SK-N-SH (cell line): ENCODE data around the gene SMAD3. TPM values are rescaled to one million over a fixed set of nuclear protein-coding genes. Genes with fewer than 3 reads are reported as not detected.

Experiments
- CTCF ChIA-PET: fragments of 300-600, 350-600 bp; formaldehyde crosslinking; extraction: SDS; loops from one replicate; lab custom pipeline; 2021; lab: Yijun Ruan, JAX
- POLR2A ChIA-PET: fragments of 350-600 bp; sonication (Branson Sonifier 250); formaldehyde crosslinking; extraction: SDS; loops from one replicate; lab custom pipeline; 2020; ENCODE audit warnings: antibody characterized with exemption, inconsistent platforms; lab: Yijun Ruan, JAX
- DNase-seq: peaks from one replicate; pipeline ENCODE4 v3.0.0; 2012
- H2AFZ ChIP-seq: fragments of 200-600 bp; sonication (generic); 2 replicates; pipeline ENCODE4 v1.8.1; 2016; ENCODE audit warnings: antibody characterized with exemption, mild to moderate bottlenecking, low read depth
- H3F3A ChIP-seq: fragments of 200-600 bp; sonication (generic); replicated peaks from 2 replicates; pipeline ENCODE3; 2016; ENCODE audit warnings: antibody characterized with exemption, mild to moderate bottlenecking; ENCODE audit not compliant: insufficient read depth
- H3K27ac ChIP-seq, 2 experiments: fragments of 200-500 bp in 1 of 2; fragments of 200-600 bp in 1 of 2; sonication (Bioruptor generic) in 1 of 2; sonication (generic), shearing (Covaris generic) in 1 of 2; 2 replicates each; pipeline versions ENCODE4 v1.5.1 to v1.6.1; 2014 to 2016; ENCODE audit warnings: low read depth in 2 of 2, inconsistent platforms in 1 of 2, low read length in 1 of 2, mild to moderate bottlenecking in 1 of 2, mixed read lengths in 1 of 2
- H3K27me3 ChIP-seq: fragments of 200-600 bp; sonication (generic), shearing (Covaris generic); 2 replicates; pipeline ENCODE4 v1.6.1; 2016; ENCODE audit warnings: mixed run types; ENCODE audit not compliant: insufficient read depth
- H3K36me3 ChIP-seq, 2 experiments: fragments of 200-500 bp in 1 of 2; fragments of 200-600 bp in 1 of 2; sonication (Bioruptor generic) in 1 of 2; sonication (generic) in 1 of 2; replicated peaks in 1 of 2; 2 replicates each; pipeline versions ENCODE3 to v1.5.1; 2014 to 2016; ENCODE audit warnings: low read length in 1 of 2, mild to moderate bottlenecking in 1 of 2; ENCODE audit not compliant: insufficient read depth in 2 of 2, control insufficient read depth in 1 of 2
- H3K4me1 ChIP-seq, 2 experiments: fragments of 200-500 bp in 1 of 2; fragments of 200-600 bp in 1 of 2; sonication (Bioruptor generic) in 1 of 2; sonication (generic), shearing (Covaris generic) in 1 of 2; 2 replicates each; pipeline versions ENCODE4 v1.5.1 to v1.6.1; 2014 to 2016; ENCODE audit warnings: low read depth in 1 of 2, low read length in 1 of 2, mixed run types in 1 of 2; ENCODE audit not compliant: insufficient read depth in 2 of 2, control insufficient read depth in 1 of 2
- H3K4me2 ChIP-seq: fragments of 200-600 bp; sonication (generic), shearing (Covaris generic); 2 replicates; pipeline ENCODE4 v1.6.1; 2017; ENCODE audit warnings: mixed run types
- H3K4me3 ChIP-seq, 2 experiments: fragments of 200-500 bp in 1 of 2; fragments of 200-600 bp in 1 of 2; sonication (Bioruptor generic) in 1 of 2; sonication (generic), shearing (Covaris generic) in 1 of 2; 2 replicates each; pipeline versions ENCODE4 v1.5.1 to v1.8.1; 2014 to 2016; ENCODE audit warnings: low read depth in 2 of 2, inconsistent platforms in 1 of 2, low read length in 1 of 2, mild to moderate bottlenecking in 1 of 2, mixed read lengths in 1 of 2, moderate library complexity in 1 of 2
- H3K79me2 ChIP-seq: fragments of 200-600 bp; sonication (generic); 2 replicates; pipeline ENCODE4 v1.8.1; 2017; ENCODE audit warnings: mild to moderate bottlenecking; ENCODE audit not compliant: insufficient read depth
- H3K9ac ChIP-seq: fragments of 200-600 bp; sonication (generic); 2 replicates; pipeline ENCODE4 v1.6.1; 2017; ENCODE audit warnings: mixed run types
- H3K9me2 ChIP-seq: fragments of 200-600 bp; sonication (generic); 2 replicates; pipeline ENCODE4 v1.6.1; 2017; ENCODE audit warnings: mixed run types
- H3K9me3 ChIP-seq: fragments of 200-600 bp; sonication (generic); 2 replicates; pipeline ENCODE4 v1.6.1; 2017; ENCODE audit warnings: mixed run types, mild to moderate bottlenecking, moderate library complexity
- H4K20me1 ChIP-seq: fragments of 200-600 bp; sonication (generic); 2 replicates; pipeline ENCODE4 v1.6.1; 2017; ENCODE audit warnings: mild to moderate bottlenecking, mixed run types; ENCODE audit not compliant: insufficient read depth
- CHD2 ChIP-seq: fragments of 150-350 bp; IDR thresholded peaks from 2 replicates; pipeline ENCODE4 v1.6.1; 2018; ENCODE audit warnings: low read length; ENCODE audit not compliant: partially characterized antibody
- EZH2phosphoT487 ChIP-seq: fragments of 200-600 bp; sonication (generic); IDR thresholded peaks from 2 replicates; pipeline ENCODE4 v1.6.1; 2017; ENCODE audit warnings: low read depth, mixed run types, mild to moderate bottlenecking, antibody characterized with exemption, moderate library complexity, borderline replicate concordance
- FOXM1 ChIP-seq: IDR thresholded peaks from 2 replicates; pipeline ENCODE4 v1.4.0; 2012; ENCODE audit warnings: low read depth, mild to moderate bottlenecking
- GABPA ChIP-seq: IDR thresholded peaks from 2 replicates; pipeline ENCODE4 v1.4.0; 2012; ENCODE audit warnings: low read depth, mild to moderate bottlenecking
- JUND ChIP-seq: IDR thresholded peaks from 2 replicates; pipeline ENCODE4 v1.4.0; 2012
- MAX ChIP-seq: IDR thresholded peaks from 2 replicates; pipeline ENCODE4 v1.4.0; 2012; ENCODE audit warnings: low read depth
- MXI1 ChIP-seq: IDR thresholded peaks from 2 replicates; pipeline ENCODE4 v1.6.1; 2012; ENCODE audit warnings: mild to moderate bottlenecking, low read depth, low read length, improper control_type of control experiment
- NRF1 ChIP-seq: IDR thresholded peaks from 2 replicates; pipeline ENCODE4 v1.6.1; 2012; ENCODE audit warnings: low read depth, mild to moderate bottlenecking, low read length
- PBX3 ChIP-seq: IDR thresholded peaks from 2 replicates; pipeline ENCODE4; 2012
- POLR2AphosphoS5 ChIP-seq: IDR thresholded peaks from 2 replicates; pipeline ENCODE4 v1.6.1; 2012; ENCODE audit warnings: low read depth, low read length
- SIN3A ChIP-seq: IDR thresholded peaks from 2 replicates; pipeline ENCODE4 v1.6.1; 2012; ENCODE audit warnings: low read depth, mild to moderate bottlenecking, low read length, moderate library complexity, borderline replicate concordance
- SMC3 ChIP-seq: IDR thresholded peaks from 2 replicates; pipeline ENCODE4 v1.6.1; 2012; ENCODE audit warnings: low read depth, low read length, improper control_type of control experiment
- TAF1 ChIP-seq: IDR thresholded peaks from 2 replicates; pipeline ENCODE4 v1.6.1; 2012; ENCODE audit warnings: low read depth, mild to moderate bottlenecking, low read length, moderate library complexity, borderline replicate concordance
- YY1 ChIP-seq: IDR thresholded peaks from 2 replicates; pipeline ENCODE4 v1.4.0; 2012; ENCODE audit warnings: low read depth, mild to moderate bottlenecking
- WGBS: methylation state at CpG from one replicate; pipeline ENCODE4 v1.1.6; 2017; ENCODE audit warnings: low lambda C conversion rate; 5-methylcytosine and 5-hydroxymethylcytosine counted together
- polyA plus RNA-seq, 3 experiments: library from polyadenylated mRNA; depleted of rRNA; stranded (reverse); fragments of >200 nt; gene quantifications; 2 replicates each; pipeline ENCODE4 v1.2.3, GENCODE V29; 2012
- TF ChIP-seq, protein P1 (sequence below): IDR thresholded peaks from 2 replicates; pipeline ENCODE4 v1.4.0; 2012; ENCODE audit warnings: low read depth, borderline replicate concordance
- TF ChIP-seq, protein P2 (sequence below): fragments of 200-600 bp; sonication (generic); IDR thresholded peaks from 2 replicates; pipeline ENCODE4 v1.6.1; 2017; ENCODE audit warnings: antibody characterized with exemption, mild to moderate bottlenecking, moderate library complexity
- TF ChIP-seq, protein P3 (sequence below): fragments of 150-350 bp; IDR thresholded peaks from 2 replicates; pipeline ENCODE4 v1.6.1; 2017; ENCODE audit warnings: antibody characterized with exemption, low read length, low read depth, borderline replicate concordance
- TF ChIP-seq, protein P4 (sequence below): IDR thresholded peaks from 2 replicates; pipeline ENCODE4 v1.6.1; 2012; ENCODE audit warnings: mild to moderate bottlenecking, low read depth, low read length, moderate library complexity
- TF ChIP-seq, protein P5 (sequence below): fragments of 150-350 bp; IDR thresholded peaks from 2 replicates; pipeline ENCODE4 v1.6.1; 2016; ENCODE audit warnings: mild to moderate bottlenecking, low read depth, low read length

The SMAD3 gene
- polyA plus RNA-seq, 1 of the 3 experiments (the other 2 are of a cell fraction), result 19.5 TPM

GRCh38 chr15:67092752-67093503, 27.5 kb downstream of the SMAD3 start:
- Histone ChIP-seq H3K36me3 (peaks cover 0 to 3% of the 10 kb centered on the region in 2 experiments), H3F3A (peaks cover 24% of the 10 kb centered on the region), H3K27me3 (no peaks in the 10 kb centered on the region)
- TF ChIP-seq MXI1 (no peak), GABPA (no peak), FOXM1 (no peak), SMC3 (no peak), SIN3A (no peak), EZH2phosphoT487 (no peak), JUND (no peak), POLR2AphosphoS5 (no peak), YY1 (no peak), MAX (no peak), TAF1 (no peak), NRF1 (no peak), PBX3 (no peak), CHD2 (no peak)
- TF ChIP-seq, protein P1, sequence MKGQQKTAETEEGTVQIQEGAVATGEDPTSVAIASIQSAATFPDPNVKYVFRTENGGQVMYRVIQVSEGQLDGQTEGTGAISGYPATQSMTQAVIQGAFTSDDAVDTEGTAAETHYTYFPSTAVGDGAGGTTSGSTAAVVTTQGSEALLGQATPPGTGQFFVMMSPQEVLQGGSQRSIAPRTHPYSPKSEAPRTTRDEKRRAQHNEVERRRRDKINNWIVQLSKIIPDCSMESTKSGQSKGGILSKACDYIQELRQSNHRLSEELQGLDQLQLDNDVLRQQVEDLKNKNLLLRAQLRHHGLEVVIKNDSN, result no peak
- TF ChIP-seq, protein P2, sequence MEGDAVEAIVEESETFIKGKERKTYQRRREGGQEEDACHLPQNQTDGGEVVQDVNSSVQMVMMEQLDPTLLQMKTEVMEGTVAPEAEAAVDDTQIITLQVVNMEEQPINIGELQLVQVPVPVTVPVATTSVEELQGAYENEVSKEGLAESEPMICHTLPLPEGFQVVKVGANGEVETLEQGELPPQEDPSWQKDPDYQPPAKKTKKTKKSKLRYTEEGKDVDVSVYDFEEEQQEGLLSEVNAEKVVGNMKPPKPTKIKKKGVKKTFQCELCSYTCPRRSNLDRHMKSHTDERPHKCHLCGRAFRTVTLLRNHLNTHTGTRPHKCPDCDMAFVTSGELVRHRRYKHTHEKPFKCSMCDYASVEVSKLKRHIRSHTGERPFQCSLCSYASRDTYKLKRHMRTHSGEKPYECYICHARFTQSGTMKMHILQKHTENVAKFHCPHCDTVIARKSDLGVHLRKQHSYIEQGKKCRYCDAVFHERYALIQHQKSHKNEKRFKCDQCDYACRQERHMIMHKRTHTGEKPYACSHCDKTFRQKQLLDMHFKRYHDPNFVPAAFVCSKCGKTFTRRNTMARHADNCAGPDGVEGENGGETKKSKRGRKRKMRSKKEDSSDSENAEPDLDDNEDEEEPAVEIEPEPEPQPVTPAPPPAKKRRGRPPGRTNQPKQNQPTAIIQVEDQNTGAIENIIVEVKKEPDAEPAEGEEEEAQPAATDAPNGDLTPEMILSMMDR, result no peak
- TF ChIP-seq, protein P3, sequence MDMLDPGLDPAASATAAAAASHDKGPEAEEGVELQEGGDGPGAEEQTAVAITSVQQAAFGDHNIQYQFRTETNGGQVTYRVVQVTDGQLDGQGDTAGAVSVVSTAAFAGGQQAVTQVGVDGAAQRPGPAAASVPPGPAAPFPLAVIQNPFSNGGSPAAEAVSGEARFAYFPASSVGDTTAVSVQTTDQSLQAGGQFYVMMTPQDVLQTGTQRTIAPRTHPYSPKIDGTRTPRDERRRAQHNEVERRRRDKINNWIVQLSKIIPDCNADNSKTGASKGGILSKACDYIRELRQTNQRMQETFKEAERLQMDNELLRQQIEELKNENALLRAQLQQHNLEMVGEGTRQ, result no peak
- TF ChIP-seq, protein P4, sequence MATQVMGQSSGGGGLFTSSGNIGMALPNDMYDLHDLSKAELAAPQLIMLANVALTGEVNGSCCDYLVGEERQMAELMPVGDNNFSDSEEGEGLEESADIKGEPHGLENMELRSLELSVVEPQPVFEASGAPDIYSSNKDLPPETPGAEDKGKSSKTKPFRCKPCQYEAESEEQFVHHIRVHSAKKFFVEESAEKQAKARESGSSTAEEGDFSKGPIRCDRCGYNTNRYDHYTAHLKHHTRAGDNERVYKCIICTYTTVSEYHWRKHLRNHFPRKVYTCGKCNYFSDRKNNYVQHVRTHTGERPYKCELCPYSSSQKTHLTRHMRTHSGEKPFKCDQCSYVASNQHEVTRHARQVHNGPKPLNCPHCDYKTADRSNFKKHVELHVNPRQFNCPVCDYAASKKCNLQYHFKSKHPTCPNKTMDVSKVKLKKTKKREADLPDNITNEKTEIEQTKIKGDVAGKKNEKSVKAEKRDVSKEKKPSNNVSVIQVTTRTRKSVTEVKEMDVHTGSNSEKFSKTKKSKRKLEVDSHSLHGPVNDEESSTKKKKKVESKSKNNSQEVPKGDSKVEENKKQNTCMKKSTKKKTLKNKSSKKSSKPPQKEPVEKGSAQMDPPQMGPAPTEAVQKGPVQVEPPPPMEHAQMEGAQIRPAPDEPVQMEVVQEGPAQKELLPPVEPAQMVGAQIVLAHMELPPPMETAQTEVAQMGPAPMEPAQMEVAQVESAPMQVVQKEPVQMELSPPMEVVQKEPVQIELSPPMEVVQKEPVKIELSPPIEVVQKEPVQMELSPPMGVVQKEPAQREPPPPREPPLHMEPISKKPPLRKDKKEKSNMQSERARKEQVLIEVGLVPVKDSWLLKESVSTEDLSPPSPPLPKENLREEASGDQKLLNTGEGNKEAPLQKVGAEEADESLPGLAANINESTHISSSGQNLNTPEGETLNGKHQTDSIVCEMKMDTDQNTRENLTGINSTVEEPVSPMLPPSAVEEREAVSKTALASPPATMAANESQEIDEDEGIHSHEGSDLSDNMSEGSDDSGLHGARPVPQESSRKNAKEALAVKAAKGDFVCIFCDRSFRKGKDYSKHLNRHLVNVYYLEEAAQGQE, result no peak
- TF ChIP-seq, protein P5, sequence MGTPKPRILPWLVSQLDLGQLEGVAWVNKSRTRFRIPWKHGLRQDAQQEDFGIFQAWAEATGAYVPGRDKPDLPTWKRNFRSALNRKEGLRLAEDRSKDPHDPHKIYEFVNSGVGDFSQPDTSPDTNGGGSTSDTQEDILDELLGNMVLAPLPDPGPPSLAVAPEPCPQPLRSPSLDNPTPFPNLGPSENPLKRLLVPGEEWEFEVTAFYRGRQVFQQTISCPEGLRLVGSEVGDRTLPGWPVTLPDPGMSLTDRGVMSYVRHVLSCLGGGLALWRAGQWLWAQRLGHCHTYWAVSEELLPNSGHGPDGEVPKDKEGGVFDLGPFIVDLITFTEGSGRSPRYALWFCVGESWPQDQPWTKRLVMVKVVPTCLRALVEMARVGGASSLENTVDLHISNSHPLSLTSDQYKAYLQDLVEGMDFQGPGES, result no peak
- TF ChIP-seq, all 33 proteins: peak for 0
- no peaks in the 10 kb centered on the region for H3K9me3 ChIP-seq
- H3K4me2 ChIP-seq, result no peak overlapping the region
- H3K4me1 ChIP-seq, result peaks cover 38 to 42% of the 10 kb centered on the region in 2 experiments
- peaks cover 93% of the 10 kb centered on the region for H3K79me2 ChIP-seq
- no peak overlapping the region for H2AFZ ChIP-seq
- DNase-seq, result no peak
- ChIA-PET POLR2A (no interaction called here), CTCF (interaction anchor here (0.9 kb wide), 1 partner anchor 14 kb away, joined by 3 read pairs; no protein-coding TSS in a partner anchor)
- no peak overlapping the region for H3K9ac ChIP-seq
- H4K20me1 ChIP-seq, result peaks cover 44% of the 10 kb centered on the region
- 91% methylated on average over 9 of the region's 9 CpGs for WGBS
- no peak overlapping the region for H3K4me3 ChIP-seq
- no peak overlapping the region for H3K27ac ChIP-seq
- H3K9me2 ChIP-seq, result no peaks in the 10 kb centered on the region
